Measurements from ENCODE around the gene KYAT1. TPM values are rescaled to one million over a fixed set of nuclear protein-coding genes. Genes with fewer than 3 reads are reported as not detected.

KYAT1 gene
- total RNA-seq, 1 experiment from 2014 or later, result 5.7 TPM

- BruUV-seq (replicated peaks), result no TSS peak
- Mint-ChIP-seq H3K4me3 (ENCODE audit: unreplicated experiment) (no peak overlapping the region), H3K36me3 (ENCODE audit: insufficient read depth, unreplicated experiment) (peaks cover 38% of the 10 kb centered on the region), H3K9me3 (ENCODE audit: unreplicated experiment) (no peaks in the 10 kb centered on the region), H3K4me1 (ENCODE audit: insufficient read depth, unreplicated experiment) (peaks cover 6% of the 10 kb centered on the region), H3K27me3 (ENCODE audit: insufficient read depth, unreplicated experiment) (no peaks in the 10 kb centered on the region), H3K27ac (ENCODE audit: low read depth, unreplicated experiment) (no peak overlapping the region)
- TF ChIP-seq, protein P1, sequence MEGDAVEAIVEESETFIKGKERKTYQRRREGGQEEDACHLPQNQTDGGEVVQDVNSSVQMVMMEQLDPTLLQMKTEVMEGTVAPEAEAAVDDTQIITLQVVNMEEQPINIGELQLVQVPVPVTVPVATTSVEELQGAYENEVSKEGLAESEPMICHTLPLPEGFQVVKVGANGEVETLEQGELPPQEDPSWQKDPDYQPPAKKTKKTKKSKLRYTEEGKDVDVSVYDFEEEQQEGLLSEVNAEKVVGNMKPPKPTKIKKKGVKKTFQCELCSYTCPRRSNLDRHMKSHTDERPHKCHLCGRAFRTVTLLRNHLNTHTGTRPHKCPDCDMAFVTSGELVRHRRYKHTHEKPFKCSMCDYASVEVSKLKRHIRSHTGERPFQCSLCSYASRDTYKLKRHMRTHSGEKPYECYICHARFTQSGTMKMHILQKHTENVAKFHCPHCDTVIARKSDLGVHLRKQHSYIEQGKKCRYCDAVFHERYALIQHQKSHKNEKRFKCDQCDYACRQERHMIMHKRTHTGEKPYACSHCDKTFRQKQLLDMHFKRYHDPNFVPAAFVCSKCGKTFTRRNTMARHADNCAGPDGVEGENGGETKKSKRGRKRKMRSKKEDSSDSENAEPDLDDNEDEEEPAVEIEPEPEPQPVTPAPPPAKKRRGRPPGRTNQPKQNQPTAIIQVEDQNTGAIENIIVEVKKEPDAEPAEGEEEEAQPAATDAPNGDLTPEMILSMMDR (IDR thresholded peaks at IDR 0.05; ENCODE audit: unreplicated experiment), result no peak
- POLR2A ChIA-PET, result no interaction called here
- CTCF ChIA-PET, result interaction anchor here (0.6 kb wide), 1 partner anchor 49 kb away, joined by 3 read pairs; no protein-coding TSS in a partner anchor
- DNase-seq (ENCODE audit: unreplicated experiment), result no peak
- intact Hi-C loops (cut with micrococcal nuclease), result no loop called here
Measured at GRCh38 chr9:128822407-128823042, 59.2 kb downstream of the KYAT1 start.

GRCh38 chr9:128821584-128822406 lies 60.0 kb downstream of the KYAT1 start:
- no TSS peak for BruUV-seq (replicated peaks)
- no peak overlapping the region for H3K4me3 Mint-ChIP-seq (ENCODE audit: unreplicated experiment)
- TF ChIP-seq, protein P1 (IDR thresholded peaks at IDR 0.05; ENCODE audit: unreplicated experiment), result no peak
- CTCF ChIA-PET, result interaction anchor here (1.9 kb wide), 1 partner anchor 23 kb away, joined by 5 read pairs; no protein-coding TSS in a partner anchor
- H3K9me3 Mint-ChIP-seq (ENCODE audit: unreplicated experiment), result no peaks in the 10 kb centered on the region
- H3K27ac Mint-ChIP-seq (ENCODE audit: low read depth, unreplicated experiment), result no peak overlapping the region
- intact Hi-C loops (cut with micrococcal nuclease), result no loop called here
- no peaks in the 10 kb centered on the region for H3K27me3 Mint-ChIP-seq (ENCODE audit: insufficient read depth, unreplicated experiment)
- no peaks in the 10 kb centered on the region for H3K4me1 Mint-ChIP-seq (ENCODE audit: insufficient read depth, unreplicated experiment)
- peaks cover 38% of the 10 kb centered on the region for H3K36me3 Mint-ChIP-seq (ENCODE audit: insufficient read depth, unreplicated experiment)
- no peak for DNase-seq (ENCODE audit: unreplicated experiment)
- POLR2A ChIA-PET, result interaction anchor here (0.8 to 4.0 kb wide), 3 partner anchors 8 to 61 kb away, joined by 3 to 39 read pairs (median 4); partner anchors contain the start of gene SPOUT1

DNA sequence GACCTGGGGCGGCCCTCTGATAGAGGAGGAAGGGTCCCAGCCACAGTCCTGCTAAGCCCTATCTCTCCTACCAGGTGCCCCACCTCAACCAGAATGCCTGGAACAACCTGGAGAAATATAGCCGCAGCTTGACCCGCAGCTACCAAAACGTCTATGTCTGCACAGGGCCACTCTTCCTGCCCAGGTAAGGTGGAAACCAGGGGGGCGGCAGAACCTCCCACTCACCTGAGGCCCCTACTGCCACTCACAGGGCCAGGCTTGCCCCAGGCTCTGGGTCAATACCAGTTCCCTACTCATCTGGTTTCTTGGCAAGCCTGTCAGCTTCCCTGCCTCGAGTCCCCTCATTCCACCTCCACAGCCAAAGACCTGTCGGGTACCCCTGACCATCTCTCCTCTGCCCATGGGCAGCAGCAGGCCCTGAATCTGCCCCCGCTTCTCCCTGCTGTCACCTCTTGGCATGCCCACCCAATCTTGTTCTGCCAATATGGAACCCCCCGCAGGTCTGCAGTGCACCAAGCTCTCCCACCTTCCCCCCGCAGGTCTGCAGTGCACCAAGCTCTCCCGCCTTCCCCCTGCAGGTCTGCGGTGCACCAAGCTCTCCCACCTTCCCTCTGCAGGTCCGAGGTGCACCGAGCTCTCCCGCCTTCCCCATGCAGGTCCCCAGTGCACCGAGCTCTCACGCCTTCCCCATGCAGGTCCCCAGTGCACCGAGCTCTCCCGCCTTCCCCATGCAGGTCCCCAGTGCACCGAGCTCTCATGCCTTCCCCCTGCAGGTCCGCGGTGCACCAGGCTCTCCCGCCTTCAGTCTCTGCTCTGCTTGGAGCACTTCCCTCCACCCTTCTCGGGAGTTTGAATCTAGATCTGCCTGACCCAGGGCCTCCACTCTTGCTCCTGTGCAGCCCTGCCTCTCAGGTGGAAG lies 60.8 kb downstream of the KYAT1 start:
- POLR2A ChIA-PET, result interaction anchor here (0.8 to 4.0 kb wide), 4 partner anchors 9 to 127 kb away, joined by 3 to 39 read pairs (median 4); partner anchors contain the start of gene SPOUT1
- no peaks in the 10 kb centered on the region for H3K9me3 Mint-ChIP-seq (ENCODE audit: unreplicated experiment)
- no peaks in the 10 kb centered on the region for H3K27me3 Mint-ChIP-seq (ENCODE audit: insufficient read depth, unreplicated experiment)
- no peak overlapping the region for H3K27ac Mint-ChIP-seq (ENCODE audit: low read depth, unreplicated experiment)
- TF ChIP-seq, protein P1 (IDR thresholded peaks at IDR 0.05; ENCODE audit: unreplicated experiment), result no peak
- peak overlapping the region; percentile 12 for H3K4me3 Mint-ChIP-seq (ENCODE audit: unreplicated experiment)
- CTCF ChIA-PET, result interaction anchor here (1.9 kb wide), 1 partner anchor 24 kb away, joined by 5 read pairs; no protein-coding TSS in a partner anchor
- intact Hi-C loops (cut with micrococcal nuclease), result no loop called here
- no peaks in the 10 kb centered on the region for H3K4me1 Mint-ChIP-seq (ENCODE audit: insufficient read depth, unreplicated experiment)
- peaks cover 37% of the 10 kb centered on the region for H3K36me3 Mint-ChIP-seq (ENCODE audit: insufficient read depth, unreplicated experiment)
- no peak for DNase-seq (ENCODE audit: unreplicated experiment)
- BruUV-seq (replicated peaks), result no TSS peak

All from MCF 10A (cell line).